ENCODE measurements around the gene ERH.

DNA sequence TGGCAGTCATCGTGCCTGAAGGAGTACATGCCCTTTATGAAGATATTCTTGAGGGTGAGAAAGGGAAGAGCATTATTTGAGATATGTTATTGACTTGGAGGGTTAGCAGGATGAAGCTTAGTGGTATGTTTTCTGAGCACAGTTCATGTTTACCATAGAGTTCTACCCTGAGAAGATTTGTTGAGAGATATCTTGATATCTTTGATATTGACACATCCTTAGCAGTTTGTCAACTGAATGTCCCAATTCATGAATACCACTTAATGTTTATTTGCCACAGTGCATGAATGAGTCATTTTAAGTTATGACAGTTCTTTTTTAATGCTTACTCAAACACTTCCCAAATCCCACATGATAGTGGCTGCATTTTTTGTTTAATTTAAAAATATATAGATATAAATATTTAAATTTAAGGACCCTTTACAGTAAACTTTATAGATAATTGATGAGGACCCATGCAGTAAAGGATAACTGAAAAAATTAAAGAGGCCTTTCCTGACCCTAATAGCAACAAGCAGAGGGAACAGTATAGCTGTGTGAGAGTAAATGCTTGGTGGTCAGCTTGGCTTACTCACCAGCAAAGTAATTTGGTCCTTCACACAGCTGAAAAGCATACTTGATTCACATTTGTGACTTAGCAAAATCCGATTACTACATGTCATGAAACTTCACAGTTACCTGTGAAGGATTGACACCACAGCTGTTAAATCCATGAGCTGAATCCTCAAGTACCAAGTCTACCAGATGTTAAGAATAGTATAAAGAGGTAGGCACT is 26.2 kb upstream of the ERH start:
- no peak for TF ChIP-seq CTCF (conservative IDR thresholded peaks at IDR 0.05; ENCODE audit: low read length)
- TF ChIP-seq EZH2phosphoT487 (IDR thresholded peaks at IDR 0.05; ENCODE audit: borderline replicate concordance, low read depth, low read length): no peak

Measured in OCI-LY7 (cell line).